Measurements from ENCODE around the gene PTH1R.

The PTH1R gene

GRCh38 chr3:46939578-46940445 is 62.3 kb downstream of the PTH1R start:
- DNase-seq: no peak
- no peak for ATAC-seq
- Mint-ChIP-seq H3K4me3 (no peak overlapping the region), H3K27me3 (no peaks in the 10 kb centered on the region), H3K9me3 (no peaks in the 10 kb centered on the region), H3K27ac (peak overlapping the region; percentile 84 to 92), H3K4me1 (peaks cover 74% of the 10 kb centered on the region)

DNA sequence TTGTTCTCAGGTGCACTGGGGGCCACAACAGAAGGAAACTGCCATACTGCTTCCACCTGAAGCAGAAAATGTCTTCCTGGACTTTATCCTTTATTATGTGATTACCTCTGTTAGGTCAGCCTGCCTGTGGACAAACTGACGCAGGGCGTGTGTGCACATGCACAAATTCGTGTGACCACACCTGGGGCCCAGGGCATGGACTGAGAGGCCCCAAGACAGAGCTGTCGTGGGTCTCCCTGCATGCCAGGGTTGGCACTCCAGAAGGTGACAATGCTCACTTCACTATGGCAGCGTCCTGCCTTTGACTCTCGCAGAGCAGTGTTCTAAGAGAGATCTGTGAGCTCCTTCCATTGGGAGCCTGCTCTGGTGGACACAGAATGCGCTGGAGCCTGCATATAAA is 64.6 kb downstream of the PTH1R start:
- Mint-ChIP-seq H3K27me3 (no peaks in the 10 kb centered on the region), H3K4me1 (peaks cover 76% of the 10 kb centered on the region), H3K9me3 (no peaks in the 10 kb centered on the region), H3K4me3 (no peak overlapping the region), H3K27ac (no peak overlapping the region)
- no peak for ATAC-seq
- DNase-seq: no peak

DNA sequence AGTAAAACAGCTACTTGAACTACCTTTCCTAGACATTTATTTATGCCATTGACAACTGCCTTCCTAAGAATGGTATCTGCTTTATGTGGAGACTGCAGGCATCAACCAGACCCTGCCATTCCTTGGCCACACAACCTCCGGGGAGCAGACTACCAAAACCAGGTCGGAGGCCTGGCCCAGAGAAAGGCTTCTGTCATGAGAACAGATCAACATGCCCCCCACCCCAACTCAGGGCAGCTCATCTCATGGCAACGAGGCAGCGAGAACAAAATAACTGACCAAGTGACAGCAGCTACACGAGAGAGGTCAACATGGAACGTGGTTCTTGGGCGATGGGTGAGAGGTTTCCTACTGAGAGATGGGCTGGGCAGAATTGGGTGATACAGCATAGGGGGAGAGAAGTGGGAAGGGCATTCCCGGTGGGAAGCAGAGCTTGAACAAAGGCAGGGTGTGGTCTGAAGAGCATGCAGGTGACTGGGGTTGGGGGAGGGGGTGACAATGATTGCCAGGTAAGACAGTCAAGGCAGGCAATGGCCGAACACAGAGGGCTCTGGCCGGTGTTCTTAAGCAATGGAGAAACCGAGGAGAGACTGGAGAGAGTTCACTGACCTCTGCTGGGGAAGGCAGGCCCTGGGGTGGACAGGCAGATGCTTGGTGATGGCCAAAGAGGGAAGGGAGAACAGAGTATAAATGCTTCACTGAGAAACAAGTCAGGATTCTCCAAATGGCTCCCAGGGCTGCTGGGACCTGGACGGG is 65.1 kb downstream of the PTH1R start:
- DNase-seq (no peak), ATAC-seq (no peak)
- Mint-ChIP-seq H3K27ac (peak overlapping the region; percentile 31 to 73), H3K9me3 (no peaks in the 10 kb centered on the region), H3K4me1 (peaks cover 79% of the 10 kb centered on the region), H3K4me3 (no peak overlapping the region), H3K27me3 (no peaks in the 10 kb centered on the region)

- H3K4me1 Mint-ChIP-seq: peaks cover 83% of the 10 kb centered on the region
- H3K27ac Mint-ChIP-seq: peak overlapping the region in 1 of 2 donors; percentile 29
- no peaks in the 10 kb centered on the region for H3K27me3 Mint-ChIP-seq
- DNase-seq: no peak
- no peaks in the 10 kb centered on the region for H3K9me3 Mint-ChIP-seq
- no peak for ATAC-seq
- no peak overlapping the region for H3K4me3 Mint-ChIP-seq
Measured at GRCh38 chr3:46943237-46944187, 66.0 kb downstream of the PTH1R start.

GRCh38 chr3:46944191-46944590 is 66.7 kb downstream of the PTH1R start:
- Mint-ChIP-seq H3K4me1 (peaks cover 85% of the 10 kb centered on the region), H3K27ac (peak overlapping the region in 1 of 2 donors; percentile 89), H3K9me3 (no peaks in the 10 kb centered on the region), H3K4me3 (no peak overlapping the region), H3K27me3 (no peaks in the 10 kb centered on the region)
- DNase-seq: no peak
- ATAC-seq: no peak

- Mint-ChIP-seq H3K27me3 (no peaks in the 10 kb centered on the region), H3K4me3 (no peak overlapping the region), H3K27ac (peak overlapping the region in 1 of 2 donors; percentile 75), H3K4me1 (peaks cover 91% of the 10 kb centered on the region), H3K9me3 (no peaks in the 10 kb centered on the region)
- ATAC-seq (no peak), DNase-seq (no peak)
Measured at GRCh38 chr3:46946416-46946815, 68.9 kb downstream of the PTH1R start.

DNA sequence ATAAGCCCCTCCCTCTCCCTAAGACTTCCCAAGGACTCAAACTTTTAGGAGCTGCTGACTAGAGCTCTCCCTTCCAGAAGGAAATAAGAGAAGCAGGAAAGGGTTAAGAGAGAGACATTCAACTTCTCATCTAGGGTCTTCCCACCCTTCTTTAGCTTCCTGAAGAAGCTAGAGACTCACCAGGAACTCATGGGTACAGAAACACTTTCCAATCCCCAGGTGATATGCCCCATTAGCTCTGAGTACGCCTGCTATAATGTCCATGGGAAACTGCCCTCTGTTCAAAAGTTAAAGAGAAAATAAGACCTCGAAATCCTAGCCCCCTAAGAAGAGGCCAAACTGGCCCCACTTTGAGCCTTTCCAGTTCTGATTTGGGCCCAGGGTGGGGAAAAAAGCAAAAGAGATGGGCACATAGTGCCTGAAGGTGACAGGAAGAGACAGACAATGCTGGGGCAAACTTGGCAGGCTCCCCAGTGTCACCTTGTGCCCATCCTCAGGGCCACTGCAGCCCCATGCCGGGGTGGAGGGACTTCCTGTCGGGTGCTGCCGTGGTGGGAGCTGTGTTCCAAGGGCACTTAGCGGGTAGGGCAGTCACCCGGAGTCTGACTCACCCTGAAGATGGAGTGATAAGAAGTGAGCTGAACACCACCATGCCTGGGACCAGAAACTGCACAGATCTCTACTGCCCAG is 69.5 kb downstream of the PTH1R start:
- DNase-seq (peak; percentile 38 to 64), ATAC-seq (peak; percentile 72)
- peaks cover 94% of the 10 kb centered on the region for H3K4me1 Mint-ChIP-seq
- H3K9me3 Mint-ChIP-seq: no peaks in the 10 kb centered on the region
- H3K27me3 Mint-ChIP-seq: no peaks in the 10 kb centered on the region
- H3K27ac Mint-ChIP-seq: peak overlapping the region in 1 of 2 donors; percentile 93
- peak overlapping the region; percentile 54 to 76 for H3K4me3 Mint-ChIP-seq

- H3K9me3 Mint-ChIP-seq: no peaks in the 10 kb centered on the region
- H3K4me1 Mint-ChIP-seq: peaks cover 94% of the 10 kb centered on the region
- peak overlapping the region; percentile 54 to 76 for H3K4me3 Mint-ChIP-seq
- DNase-seq (no peak), ATAC-seq (no peak)
- no peaks in the 10 kb centered on the region for H3K27me3 Mint-ChIP-seq
- H3K27ac Mint-ChIP-seq: peak overlapping the region; percentile 93 to 96
Measured at GRCh38 chr3:46947546-46947901, 70.0 kb downstream of the PTH1R start.

- DNase-seq (peak; percentile 37 to 68), ATAC-seq (peak; percentile 85)
- H3K27ac Mint-ChIP-seq: peak overlapping the region; percentile 73 to 96
- H3K4me1 Mint-ChIP-seq: peaks cover 96% of the 10 kb centered on the region
- peak overlapping the region; percentile 54 to 76 for H3K4me3 Mint-ChIP-seq
- H3K9me3 Mint-ChIP-seq: no peaks in the 10 kb centered on the region
- no peaks in the 10 kb centered on the region for H3K27me3 Mint-ChIP-seq
Measured at GRCh38 chr3:46947981-46948791, 70.7 kb downstream of the PTH1R start.

GRCh38 chr3:46948830-46949671 is 71.5 kb downstream of the PTH1R start:
- ATAC-seq (peak; percentile 31), DNase-seq (peak in 1 of 2 donors; percentile 34)
- Mint-ChIP-seq H3K9me3 (no peaks in the 10 kb centered on the region), H3K4me1 (peaks cover 97% of the 10 kb centered on the region), H3K27ac (peak overlapping the region; percentile 73 to 77), H3K27me3 (no peaks in the 10 kb centered on the region), H3K4me3 (peak overlapping the region; percentile 54 to 76)

DNA sequence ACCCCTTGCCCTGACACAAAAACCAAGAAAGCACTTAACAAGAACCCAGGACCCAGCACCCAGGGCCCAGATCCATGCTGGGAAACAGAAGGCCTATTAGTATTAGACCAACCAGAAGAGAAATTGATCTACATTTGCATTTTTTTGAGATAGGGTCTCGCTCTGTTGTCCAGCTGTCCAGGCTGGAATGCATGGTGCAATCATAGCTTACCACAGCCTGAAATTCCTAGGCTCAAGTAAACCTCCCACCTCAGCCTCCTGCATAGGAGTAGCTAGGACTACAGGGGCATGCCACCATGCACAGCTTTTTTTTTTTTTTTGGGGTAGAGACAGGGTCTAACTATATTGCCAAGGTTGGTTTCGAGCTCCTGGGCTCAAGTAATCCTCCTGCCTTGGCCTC is 72.7 kb downstream of the PTH1R start:
- Mint-ChIP-seq H3K9me3 (no peaks in the 10 kb centered on the region), H3K4me1 (peaks cover 97% of the 10 kb centered on the region), H3K4me3 (peak overlapping the region; percentile 31 to 44), H3K27me3 (no peaks in the 10 kb centered on the region), H3K27ac (peak overlapping the region; percentile 34 to 75)
- no peak for DNase-seq
- no peak for ATAC-seq

DNA sequence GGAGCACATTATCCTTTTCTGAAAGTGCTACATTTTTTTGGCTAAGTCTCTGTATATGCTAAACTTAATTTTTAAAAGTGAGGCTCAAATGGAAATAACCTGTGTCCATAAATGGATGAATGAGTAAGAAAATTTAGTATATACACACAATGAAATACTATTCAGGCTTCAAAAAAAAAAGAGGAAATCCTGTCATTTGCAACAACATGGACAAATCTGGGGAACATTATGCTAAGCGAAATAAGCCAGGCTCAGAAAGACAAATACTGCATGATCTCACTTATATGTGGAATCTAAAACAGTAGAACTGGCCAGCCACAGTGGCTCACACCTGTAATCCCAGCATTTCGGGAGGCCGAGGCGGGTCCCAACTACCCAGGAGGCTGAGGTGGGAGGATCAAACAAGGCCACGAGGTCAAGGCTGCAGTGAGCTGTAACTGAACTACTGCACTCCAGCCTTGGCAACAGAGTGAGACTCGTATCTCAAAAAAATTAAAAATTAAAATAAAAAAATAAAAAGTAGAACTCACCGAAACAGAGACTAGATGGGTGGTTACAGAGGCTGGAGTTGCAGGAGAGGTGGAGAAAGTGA is 73.2 kb downstream of the PTH1R start:
- no peaks in the 10 kb centered on the region for H3K9me3 Mint-ChIP-seq
- no peak overlapping the region for H3K4me3 Mint-ChIP-seq
- ATAC-seq (no peak), DNase-seq (no peak)
- H3K4me1 Mint-ChIP-seq: peaks cover 97% of the 10 kb centered on the region
- H3K27ac Mint-ChIP-seq: no peak overlapping the region
- no peaks in the 10 kb centered on the region for H3K27me3 Mint-ChIP-seq

DNA sequence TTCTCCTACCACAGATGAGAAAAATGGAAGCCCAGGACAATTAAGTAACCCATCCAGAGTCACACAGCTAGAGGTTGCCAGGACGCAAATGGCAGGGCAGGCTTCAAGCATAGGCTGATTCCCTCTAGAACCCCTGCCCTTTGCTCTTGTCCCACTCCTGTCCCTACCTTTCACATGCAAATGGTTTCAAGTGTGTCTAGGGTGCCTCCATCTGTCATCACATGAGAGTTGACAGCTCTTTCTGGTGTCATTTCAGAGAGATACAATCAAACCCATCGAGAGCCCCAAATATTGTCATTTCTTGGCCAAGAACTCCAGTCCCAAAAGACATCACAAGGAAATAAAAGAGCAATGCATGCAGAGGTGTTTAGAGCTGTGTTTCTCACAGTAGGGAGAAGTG is 75.3 kb downstream of the PTH1R start:
- DNase-seq (no peak), ATAC-seq (no peak)
- peak overlapping the region; percentile 79 to 83 for H3K4me3 Mint-ChIP-seq
- peaks cover 97% of the 10 kb centered on the region for H3K4me1 Mint-ChIP-seq
- H3K27me3 Mint-ChIP-seq: no peaks in the 10 kb centered on the region
- no peaks in the 10 kb centered on the region for H3K9me3 Mint-ChIP-seq
- H3K27ac Mint-ChIP-seq: no peak overlapping the region

All from stimulated activated naive CD8-positive, alpha-beta T cell treated with anti-CD3 and anti-CD28 coated beads, Interleukin-15, amount 100 ng/mL, for 72 hours (primary cell).